HepG2 (cell line): Measurements from ENCODE around the gene AP2A2. TPM values are rescaled to one million over a fixed set of nuclear protein-coding genes. Genes with fewer than 3 reads are reported as not detected.
A peak's percentile ranks its signal among the peaks of the same experiment; 100 is the strongest.

Experiments
- CCDC6 ChIP-seq: sonication (generic); formaldehyde crosslinking; IDR thresholded peaks from 2 replicates; pipeline ENCODE4 v1.8.1; 2022; ENCODE audit warnings: mild to moderate bottlenecking, missing genetic modification reagents, moderate library complexity
- GATAD2A ChIP-seq: IDR thresholded peaks from 2 replicates; pipeline ENCODE4 v1.6.1; 2016
- GPN1 ChIP-seq: sonication (generic); formaldehyde crosslinking; IDR thresholded peaks from 2 replicates; pipeline ENCODE4 v1.5.1; 2020; ENCODE audit warnings: missing genetic modification reagents, borderline replicate concordance
- HOXA9 ChIP-seq: sonication (generic); formaldehyde crosslinking; IDR thresholded peaks from 2 replicates; pipeline ENCODE4 v1.8.1; 2022; ENCODE audit warnings: missing genetic modification reagents, mild to moderate bottlenecking, moderate library complexity, borderline replicate concordance
- MNT ChIP-seq: fragments of 450-650 bp; IDR thresholded peaks from 2 replicates; pipeline ENCODE4 v1.6.1; 2016
- PPARG ChIP-seq: conservative IDR thresholded peaks from 2 replicates; pipeline ENCODE4 v1.6.1; 2016; ENCODE audit warnings: missing biosample characterization, missing genetic modification reagents
- REXO4 ChIP-seq: sonication (generic); formaldehyde crosslinking; IDR thresholded peaks from 2 replicates; pipeline ENCODE4 v1.8.0; 2022; ENCODE audit warnings: missing genetic modification reagents, mild to moderate bottlenecking, borderline replicate concordance
- SAFB2 ChIP-seq: sonication (generic); formaldehyde crosslinking; IDR thresholded peaks from 2 replicates; pipeline ENCODE4 v1.5.1; 2020; ENCODE audit warnings: missing genetic modification reagents, low read depth, mild to moderate bottlenecking, borderline replicate concordance
- SMYD3 ChIP-seq: sonication (generic); formaldehyde crosslinking; IDR thresholded peaks from 2 replicates; pipeline ENCODE4 v1.8.1; 2023; ENCODE audit warnings: mild to moderate bottlenecking, missing genetic modification reagents
- ZBTB14 ChIP-seq: sonication (generic); formaldehyde crosslinking; IDR thresholded peaks from 2 replicates; pipeline ENCODE4 v1.4.0; 2020; ENCODE audit warnings: missing genetic modification reagents
- ZBTB4 ChIP-seq: sonication (generic); formaldehyde crosslinking; IDR thresholded peaks from 2 replicates; pipeline ENCODE4 v1.4.0; 2020; ENCODE audit warnings: missing genetic modification reagents, mild to moderate bottlenecking, borderline replicate concordance
- ZKSCAN8 ChIP-seq: IDR thresholded peaks from 2 replicates; pipeline ENCODE4 v1.6.1; 2016; ENCODE audit warnings: borderline replicate concordance, missing genetic modification reagents, missing compliant biosample characterization
- ZMAT3 ChIP-seq: sonication (generic); formaldehyde crosslinking; conservative IDR thresholded peaks from 2 replicates; pipeline ENCODE4 v1.7.0; 2021; ENCODE audit warnings: missing genetic modification reagents
- ZNF143 ChIP-seq: sonication (generic); formaldehyde crosslinking; IDR thresholded peaks from 2 replicates; pipeline ENCODE4 v1.4.0; 2020; ENCODE audit warnings: missing genetic modification reagents
- ZNF274 ChIP-seq: sonication (generic); formaldehyde crosslinking; IDR thresholded peaks from 2 replicates; pipeline ENCODE4 v1.5.1; 2020; ENCODE audit warnings: mild to moderate bottlenecking, missing genetic modification reagents
- ZNF512B ChIP-seq: sonication (generic); formaldehyde crosslinking; IDR thresholded peaks from 2 replicates; pipeline ENCODE4 v1.5.1; 2020; ENCODE audit warnings: missing genetic modification reagents, mild to moderate bottlenecking, borderline replicate concordance
- ZNF619 ChIP-seq: sonication (generic); formaldehyde crosslinking; IDR thresholded peaks from 2 replicates; pipeline ENCODE4 v1.4.0; 2020; ENCODE audit warnings: mild to moderate bottlenecking, missing genetic modification reagents
- ZNF784 ChIP-seq: sonication (generic); formaldehyde crosslinking; IDR thresholded peaks from 2 replicates; pipeline ENCODE4 v1.5.1; 2020; ENCODE audit warnings: missing genetic modification reagents, mild to moderate bottlenecking, borderline replicate concordance
- polyA plus RNA-seq, 8 experiments: library from polyadenylated mRNA; depleted of rRNA in 3 of 8; stranded (reverse) in 7 of 8; unstranded in 1 of 8; fragments of >200 nt; fragmentation: Illumina TruSeq in 4 of 8; extraction: Trizol in 4 of 8; gene quantifications; 2 replicates each; pipeline versions ENCODE4 v1.2.1 to v1.2.3, GENCODE V29; 2011 to 2016; ENCODE audit warnings: low read depth in 4 of 8, missing spikeins in 1 of 8, mixed read lengths in 1 of 8; ENCODE audit not compliant: insufficient read depth in 1 of 8
- total RNA-seq, 5 experiments: library from RNA; depleted of rRNA; stranded (reverse); fragments of >200 nt; fragmentation: Illumina TruSeq; extraction: Trizol; gene quantifications; 2 replicates each; pipeline ENCODE4 v1.2.3, GENCODE V29; 2016; ENCODE audit warnings: low read depth in 1 of 5

Gene AP2A2
- total and polyA plus RNA-seq, 2 of the 13 experiments (the other 11 are each of a cell fraction or from before 2014, with no cell fraction given): 25.7 to 75.7 TPM

- no peak for TF ChIP-seq ZBTB4 (CRISPR knock-in tag)
- TF ChIP-seq ZNF274 (CRISPR knock-in tag): no peak
- no peak for TF ChIP-seq SMYD3 (CRISPR knock-in tag)
- TF ChIP-seq GPN1 (CRISPR knock-in tag): no peak
- TF ChIP-seq ZNF784: no peak
- TF ChIP-seq CCDC6 (CRISPR knock-in tag): no peak
- no peak for TF ChIP-seq HOXA9 (CRISPR knock-in tag)
- TF ChIP-seq ZNF619: 0 out of 2 replicates have a peak, but pooled peaks have one; percentile 21
- no peak for TF ChIP-seq ZBTB14 (CRISPR knock-in tag)
- TF ChIP-seq REXO4 (CRISPR knock-in tag): no peak
- TF ChIP-seq ZMAT3 (CRISPR knock-in tag): no peak
- TF ChIP-seq ZNF512B: no peak
- TF ChIP-seq ZNF143: no peak
- TF ChIP-seq GATAD2A (CRISPR knock-in tag): no peak
- TF ChIP-seq MNT: no peak
- no peak for TF ChIP-seq SAFB2 (CRISPR knock-in tag)
- TF ChIP-seq ZKSCAN8 (CRISPR knock-in tag): no peak
- no peak for TF ChIP-seq PPARG (CRISPR knock-in tag)
Measured at GRCh38 chr11:921921-922678, 3.6 kb upstream of the AP2A2 start (continued).
